Activated CD4-positive, alpha-beta T cell treated with anti-CD3 and anti-CD28 coated beads, Interleukin-2, amount 50 U/mL, for 16 hours (primary cell): ENCODE measurements around the gene PRPS1L1.

ENCODE experiments used
- DNase-seq: peaks from one replicate; pipeline ENCODE4 v3.0.0-alpha.2; 2020

The PRPS1L1 gene

GRCh38 chr7:18013936-18014335, 13.7 kb downstream of the PRPS1L1 start:
- no peak for DNase-seq

- no peak for DNase-seq
Observed at GRCh38 chr7:18004372-18004771, 23.3 kb downstream of the PRPS1L1 start.

DNA sequence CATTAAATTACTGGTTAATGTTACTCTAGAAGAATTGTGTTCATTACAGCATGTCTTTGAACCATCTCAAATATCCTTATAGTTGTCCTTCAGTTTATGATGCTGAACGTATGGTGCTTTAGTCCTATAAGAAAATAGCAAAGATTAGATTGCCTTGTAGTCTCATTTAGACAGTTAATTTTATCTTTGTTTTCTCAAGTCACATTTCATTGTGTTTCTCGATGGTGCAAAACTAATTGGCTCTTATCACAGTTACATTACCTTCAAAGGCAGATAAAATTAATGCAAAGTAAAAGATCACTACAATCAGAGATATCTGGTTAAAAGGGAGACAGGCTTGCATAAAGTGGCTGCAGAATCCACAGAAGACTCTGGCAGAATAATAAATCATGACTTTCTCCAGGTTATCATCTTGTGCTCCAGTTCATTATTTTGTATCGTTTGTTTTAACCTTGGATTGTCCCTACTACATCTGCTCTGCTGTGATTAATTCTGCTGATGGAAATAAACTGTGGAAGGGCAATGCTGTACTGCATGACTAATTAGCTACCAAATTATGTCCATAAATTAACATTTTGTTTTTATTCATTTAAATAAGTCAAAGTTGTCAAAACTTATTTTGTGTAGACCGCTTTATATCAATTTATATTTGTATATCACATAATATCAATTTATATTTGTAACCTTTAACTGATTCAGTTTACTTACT, 24.2 kb downstream of the PRPS1L1 start:
- no peak for DNase-seq

DNA sequence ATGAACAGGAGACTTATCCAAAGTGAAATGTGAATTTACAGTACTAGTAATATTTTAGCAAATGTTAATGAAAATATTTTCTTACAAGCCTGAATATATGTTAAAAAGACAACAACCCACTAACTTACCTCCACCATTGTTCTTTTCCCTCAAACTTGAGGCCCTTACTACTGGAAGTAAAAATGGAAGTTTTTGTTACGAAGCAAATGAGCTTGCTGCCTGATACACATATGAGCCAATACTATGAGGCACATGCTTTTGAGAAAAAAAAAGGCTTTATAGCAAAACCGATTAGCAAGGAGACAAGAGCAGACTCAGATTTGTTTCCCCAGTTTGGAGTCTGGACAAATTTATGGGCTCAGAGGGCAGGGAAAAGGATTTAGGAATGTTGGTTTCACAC, 29.0 kb downstream of the PRPS1L1 start:
- DNase-seq: no peak

GRCh38 chr7:17996442-17997223, 31.0 kb downstream of the PRPS1L1 start:
- DNase-seq: no peak

DNA sequence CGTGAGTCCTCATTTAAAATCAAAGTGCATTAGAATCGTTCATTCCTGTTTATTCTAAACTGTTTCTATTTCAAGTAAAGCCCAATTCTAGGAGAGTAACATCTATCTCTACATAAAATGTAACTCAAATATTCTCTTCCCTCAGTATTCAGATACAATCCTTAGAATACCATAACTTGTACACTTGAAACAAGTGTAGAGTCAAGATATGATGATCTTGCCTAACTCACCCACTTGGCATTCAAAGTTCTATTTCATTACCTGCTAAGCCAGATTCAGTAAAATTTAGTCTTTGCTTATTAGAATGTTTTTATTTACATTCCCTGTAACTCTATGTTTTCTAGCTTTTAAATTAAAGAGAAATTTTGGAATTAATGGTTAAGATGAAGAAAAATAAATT, 31.6 kb downstream of the PRPS1L1 start:
- DNase-seq: no peak

- peak; percentile 30 for DNase-seq
Observed at GRCh38 chr7:17994079-17994850, 33.4 kb downstream of the PRPS1L1 start.

DNA sequence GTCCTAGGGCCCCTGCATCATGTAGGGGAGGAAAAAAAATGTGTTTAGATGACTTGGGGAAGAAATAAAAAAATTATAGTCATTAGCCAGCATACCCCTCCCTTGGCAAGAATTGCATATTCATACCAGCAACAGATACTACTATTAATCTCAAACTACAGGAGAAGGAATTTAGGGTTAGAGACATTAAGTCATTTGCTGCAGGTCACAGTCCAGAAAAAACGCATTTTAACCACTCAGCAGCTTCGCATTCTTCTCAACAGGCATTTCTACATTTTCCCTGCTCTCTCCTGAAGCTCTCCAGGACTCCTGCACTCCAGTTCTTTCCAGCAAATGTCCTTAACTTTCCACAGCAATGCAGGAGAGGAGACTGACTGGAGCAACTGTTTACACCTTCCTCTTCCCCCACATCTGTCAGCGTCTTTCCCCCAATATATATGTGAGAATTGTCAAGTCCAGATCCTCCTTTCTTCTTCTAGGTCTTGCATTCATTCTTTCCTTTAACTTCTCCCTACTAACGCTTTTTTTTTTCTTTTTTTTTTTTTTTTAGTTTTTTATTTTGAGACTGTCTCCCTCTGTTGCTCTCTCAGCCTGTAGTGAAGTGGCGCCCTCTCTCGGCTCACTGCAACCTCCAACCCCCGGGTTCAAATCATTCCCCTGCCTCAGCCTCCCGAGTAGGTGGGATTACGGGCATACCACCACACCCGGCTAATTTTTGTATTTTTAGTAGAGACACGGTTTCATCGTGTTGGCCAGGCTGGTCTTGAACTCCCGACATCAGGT, 35.6 kb downstream of the PRPS1L1 start:
- peak; percentile 9 for DNase-seq

DNA sequence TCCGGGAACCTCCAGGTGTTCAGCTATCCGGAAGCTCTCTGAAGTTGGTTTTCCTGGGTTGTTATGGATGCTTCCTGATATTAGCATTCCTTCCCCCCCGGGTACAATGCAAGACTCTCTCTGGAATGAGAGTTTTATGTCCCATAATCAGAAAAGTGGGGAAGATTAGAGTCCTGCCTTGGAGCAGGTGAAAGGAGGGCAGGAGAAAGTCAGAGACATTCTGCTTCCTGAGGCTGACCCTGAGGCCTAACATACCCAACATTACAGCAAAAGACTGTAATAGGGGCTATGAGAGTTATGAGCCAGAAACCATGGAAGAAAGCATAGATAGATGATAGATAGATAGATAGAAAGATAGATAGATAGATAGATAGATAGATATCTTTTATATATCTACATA, 36.9 kb downstream of the PRPS1L1 start:
- DNase-seq: no peak

- DNase-seq: no peak
Observed at GRCh38 chr7:17989546-17989945, 38.1 kb downstream of the PRPS1L1 start.

- no peak for DNase-seq
Observed at GRCh38 chr7:17988858-17989257, 38.8 kb downstream of the PRPS1L1 start.

DNA sequence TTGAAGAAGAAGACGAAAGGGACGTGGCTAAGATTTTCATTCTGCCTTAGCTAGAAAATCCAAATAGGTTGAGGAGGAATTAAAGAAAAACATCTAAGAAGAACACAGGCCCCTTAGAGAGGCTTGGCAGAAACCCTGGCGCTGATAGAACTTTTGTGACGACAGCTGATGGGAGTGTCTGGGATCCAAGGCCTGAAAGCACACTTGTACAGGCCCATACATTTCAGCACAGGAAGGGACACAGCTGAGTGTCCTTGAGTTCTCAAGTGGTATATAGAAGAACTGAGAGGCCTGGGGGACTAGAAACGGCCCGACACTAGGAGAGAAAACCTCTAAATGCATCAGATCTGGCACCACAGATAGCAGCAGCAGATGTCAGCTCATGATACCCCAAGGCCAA, 39.5 kb downstream of the PRPS1L1 start:
- DNase-seq: no peak

- DNase-seq: no peak
Observed at GRCh38 chr7:17986851-17987250, 40.8 kb downstream of the PRPS1L1 start.

- DNase-seq: no peak
Observed at GRCh38 chr7:17985473-17986239, 42.0 kb downstream of the PRPS1L1 start.

DNA sequence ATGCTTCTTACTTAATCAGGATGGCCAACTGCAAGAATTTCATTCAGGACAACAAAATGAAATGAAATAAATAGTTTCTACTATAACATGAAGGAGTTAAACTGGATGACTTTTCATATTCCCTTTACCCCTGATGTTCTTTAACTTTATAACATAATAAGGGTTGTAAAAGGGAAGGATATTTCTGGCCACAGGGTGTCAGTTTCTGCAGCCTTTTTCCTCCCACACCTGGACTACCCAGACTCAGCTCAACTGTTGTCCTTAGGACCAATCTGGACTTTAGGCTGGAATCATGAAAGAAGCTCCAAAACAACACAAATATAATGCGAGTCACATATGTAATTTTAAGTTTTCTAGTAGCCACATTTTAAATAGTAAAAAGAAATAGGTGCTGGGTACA, 43.4 kb downstream of the PRPS1L1 start:
- no peak for DNase-seq

- DNase-seq: no peak
Observed at GRCh38 chr7:17983221-17984062, 44.2 kb downstream of the PRPS1L1 start.

DNA sequence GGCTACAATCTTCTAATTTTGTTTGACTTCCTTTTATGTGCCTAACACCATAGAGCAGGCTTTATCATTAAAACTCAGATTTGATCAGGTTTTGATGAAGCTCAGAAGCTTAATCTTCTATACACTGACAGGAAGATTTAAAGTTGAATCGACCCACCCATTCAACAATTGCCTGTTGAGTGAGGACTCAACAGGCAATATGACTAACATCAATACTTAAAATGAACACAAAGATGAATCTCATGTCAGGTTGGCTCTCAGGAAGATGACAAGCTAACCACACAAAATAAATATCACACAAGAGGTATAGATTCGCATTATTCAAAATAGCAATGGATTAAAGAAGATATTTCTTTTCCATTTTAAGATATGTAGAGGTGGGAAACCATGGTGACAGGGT, 50.7 kb downstream of the PRPS1L1 start:
- DNase-seq: no peak
